GM12878 (cell line): ENCODE measurements around the gene ERG.

Source experiments
- POLR2A ChIP-seq: IDR thresholded peaks from 2 replicates; pipeline ENCODE4 v1.6.1; 2011; ENCODE audit warnings: low read depth, mild to moderate bottlenecking, low read length
- POLR2AphosphoS5 ChIP-seq: IDR thresholded peaks from 2 replicates; pipeline ENCODE4 v1.6.1; 2011; ENCODE audit warnings: mild to moderate bottlenecking, low read length, inconsistent platforms
- RAD21 ChIP-seq: IDR thresholded peaks from 2 replicates; pipeline ENCODE4 v1.6.1; 2011; ENCODE audit warnings: mild to moderate bottlenecking, low read depth, low read length, moderate library complexity; ENCODE audit not compliant: insufficient read depth
- TAF1 ChIP-seq: IDR thresholded peaks from 2 replicates; pipeline ENCODE4 v1.6.1; 2011; ENCODE audit warnings: mild to moderate bottlenecking, low read depth, low read length, borderline replicate concordance
- TF ChIP-seq, protein P1 (sequence below), 3 experiments: IDR thresholded peaks in 2 of 3; conservative IDR thresholded peaks in 1 of 3; 2 replicates each; pipeline ENCODE4 v1.5.1; 2011; ENCODE audit warnings: low read depth in 3 of 3, low read length in 3 of 3, mild to moderate bottlenecking in 3 of 3, control low read depth in 2 of 3, moderate library complexity in 2 of 3, inconsistent platforms in 1 of 3, mixed read lengths in 1 of 3; ENCODE audit not compliant: control insufficient read depth in 2 of 3, insufficient read depth in 1 of 3; ENCODE audit errors: extremely low read depth in 1 of 3
- TF ChIP-seq, protein P2 (sequence below): fragments of 450-650 bp; formaldehyde crosslinking; IDR thresholded peaks from 2 replicates; pipeline ENCODE4 v1.4.0; 2020; ENCODE audit warnings: mild to moderate bottlenecking, moderate library complexity

DNA sequence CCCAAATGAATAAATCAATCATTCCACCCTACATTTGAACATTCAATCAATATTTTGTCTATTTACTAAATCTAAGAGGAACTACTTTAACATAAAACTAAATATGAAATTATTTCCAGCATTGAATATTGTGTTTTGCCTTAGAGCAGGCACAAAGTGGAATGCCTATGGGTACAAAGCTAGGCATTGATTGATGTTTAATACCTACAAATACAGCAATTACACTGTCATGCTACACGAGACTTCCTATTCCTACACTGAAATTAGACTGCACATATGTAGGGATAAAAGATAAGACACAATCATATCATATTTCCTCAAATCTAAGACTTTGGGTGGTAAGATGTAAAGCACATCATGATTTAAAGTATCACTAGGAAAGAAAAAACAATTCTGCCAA, 12.9 kb upstream of the ERG start:
- TF ChIP-seq POLR2AphosphoS5, result no peak
- TF ChIP-seq, protein P1, sequence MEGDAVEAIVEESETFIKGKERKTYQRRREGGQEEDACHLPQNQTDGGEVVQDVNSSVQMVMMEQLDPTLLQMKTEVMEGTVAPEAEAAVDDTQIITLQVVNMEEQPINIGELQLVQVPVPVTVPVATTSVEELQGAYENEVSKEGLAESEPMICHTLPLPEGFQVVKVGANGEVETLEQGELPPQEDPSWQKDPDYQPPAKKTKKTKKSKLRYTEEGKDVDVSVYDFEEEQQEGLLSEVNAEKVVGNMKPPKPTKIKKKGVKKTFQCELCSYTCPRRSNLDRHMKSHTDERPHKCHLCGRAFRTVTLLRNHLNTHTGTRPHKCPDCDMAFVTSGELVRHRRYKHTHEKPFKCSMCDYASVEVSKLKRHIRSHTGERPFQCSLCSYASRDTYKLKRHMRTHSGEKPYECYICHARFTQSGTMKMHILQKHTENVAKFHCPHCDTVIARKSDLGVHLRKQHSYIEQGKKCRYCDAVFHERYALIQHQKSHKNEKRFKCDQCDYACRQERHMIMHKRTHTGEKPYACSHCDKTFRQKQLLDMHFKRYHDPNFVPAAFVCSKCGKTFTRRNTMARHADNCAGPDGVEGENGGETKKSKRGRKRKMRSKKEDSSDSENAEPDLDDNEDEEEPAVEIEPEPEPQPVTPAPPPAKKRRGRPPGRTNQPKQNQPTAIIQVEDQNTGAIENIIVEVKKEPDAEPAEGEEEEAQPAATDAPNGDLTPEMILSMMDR (IDR thresholded peaks at IDR 0.05 in 2 of 3, conservative IDR thresholded peaks at IDR 0.05 in 1 of 3; ENCODE audit: control insufficient read depth in 2 of 3, extremely low read depth in 1 of 3, insufficient read depth in 1 of 3, low read depth in 3 of 3, low read length in 3 of 3), result no peak
- no peak for TF ChIP-seq TAF1
- no peak for TF ChIP-seq POLR2A
- TF ChIP-seq RAD21, result no peak
- TF ChIP-seq, protein P2, sequence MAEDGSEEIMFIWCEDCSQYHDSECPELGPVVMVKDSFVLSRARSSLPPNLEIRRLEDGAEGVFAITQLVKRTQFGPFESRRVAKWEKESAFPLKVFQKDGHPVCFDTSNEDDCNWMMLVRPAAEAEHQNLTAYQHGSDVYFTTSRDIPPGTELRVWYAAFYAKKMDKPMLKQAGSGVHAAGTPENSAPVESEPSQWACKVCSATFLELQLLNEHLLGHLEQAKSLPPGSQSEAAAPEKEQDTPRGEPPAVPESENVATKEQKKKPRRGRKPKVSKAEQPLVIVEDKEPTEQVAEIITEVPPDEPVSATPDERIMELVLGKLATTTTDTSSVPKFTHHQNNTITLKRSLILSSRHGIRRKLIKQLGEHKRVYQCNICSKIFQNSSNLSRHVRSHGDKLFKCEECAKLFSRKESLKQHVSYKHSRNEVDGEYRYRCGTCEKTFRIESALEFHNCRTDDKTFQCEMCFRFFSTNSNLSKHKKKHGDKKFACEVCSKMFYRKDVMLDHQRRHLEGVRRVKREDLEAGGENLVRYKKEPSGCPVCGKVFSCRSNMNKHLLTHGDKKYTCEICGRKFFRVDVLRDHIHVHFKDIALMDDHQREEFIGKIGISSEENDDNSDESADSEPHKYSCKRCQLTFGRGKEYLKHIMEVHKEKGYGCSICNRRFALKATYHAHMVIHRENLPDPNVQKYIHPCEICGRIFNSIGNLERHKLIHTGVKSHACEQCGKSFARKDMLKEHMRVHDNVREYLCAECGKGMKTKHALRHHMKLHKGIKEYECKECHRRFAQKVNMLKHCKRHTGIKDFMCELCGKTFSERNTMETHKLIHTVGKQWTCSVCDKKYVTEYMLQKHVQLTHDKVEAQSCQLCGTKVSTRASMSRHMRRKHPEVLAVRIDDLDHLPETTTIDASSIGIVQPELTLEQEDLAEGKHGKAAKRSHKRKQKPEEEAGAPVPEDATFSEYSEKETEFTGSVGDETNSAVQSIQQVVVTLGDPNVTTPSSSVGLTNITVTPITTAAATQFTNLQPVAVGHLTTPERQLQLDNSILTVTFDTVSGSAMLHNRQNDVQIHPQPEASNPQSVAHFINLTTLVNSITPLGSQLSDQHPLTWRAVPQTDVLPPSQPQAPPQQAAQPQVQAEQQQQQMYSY, result no peak
